SK-N-SH (cell line): Measurements from ENCODE around the gene FMC1. TPM values are rescaled to one million over a fixed set of nuclear protein-coding genes. Genes with fewer than 3 reads are reported as not detected.

Experiments used
- CTCF ChIA-PET: fragments of 300-600, 350-600 bp; formaldehyde crosslinking; extraction: SDS; loops from one replicate; lab custom pipeline; 2021; lab: Yijun Ruan, JAX
- POLR2A ChIA-PET: fragments of 350-600 bp; sonication (Branson Sonifier 250); formaldehyde crosslinking; extraction: SDS; loops from one replicate; lab custom pipeline; 2020; ENCODE audit warnings: antibody characterized with exemption, inconsistent platforms; lab: Yijun Ruan, JAX
- DNase-seq: peaks from one replicate; pipeline ENCODE4 v3.0.0; 2012
- H2AFZ ChIP-seq: fragments of 200-600 bp; sonication (generic); 2 replicates; pipeline ENCODE4 v1.8.1; 2016; ENCODE audit warnings: antibody characterized with exemption, mild to moderate bottlenecking, low read depth
- H3F3A ChIP-seq: fragments of 200-600 bp; sonication (generic); replicated peaks from 2 replicates; pipeline ENCODE3; 2016; ENCODE audit warnings: antibody characterized with exemption, mild to moderate bottlenecking; ENCODE audit not compliant: insufficient read depth
- H3K27ac ChIP-seq, 2 experiments: fragments of 200-500 bp in 1 of 2; fragments of 200-600 bp in 1 of 2; sonication (Bioruptor generic) in 1 of 2; sonication (generic), shearing (Covaris generic) in 1 of 2; 2 replicates each; pipeline versions ENCODE4 v1.5.1 to v1.6.1; 2014 to 2016; ENCODE audit warnings: low read depth in 2 of 2, inconsistent platforms in 1 of 2, low read length in 1 of 2, mild to moderate bottlenecking in 1 of 2, mixed read lengths in 1 of 2
- H3K27me3 ChIP-seq: fragments of 200-600 bp; sonication (generic), shearing (Covaris generic); 2 replicates; pipeline ENCODE4 v1.6.1; 2016; ENCODE audit warnings: mixed run types; ENCODE audit not compliant: insufficient read depth
- H3K36me3 ChIP-seq, 2 experiments: fragments of 200-500 bp in 1 of 2; fragments of 200-600 bp in 1 of 2; sonication (Bioruptor generic) in 1 of 2; sonication (generic) in 1 of 2; replicated peaks in 1 of 2; 2 replicates each; pipeline versions ENCODE3 to v1.5.1; 2014 to 2016; ENCODE audit warnings: low read length in 1 of 2, mild to moderate bottlenecking in 1 of 2; ENCODE audit not compliant: insufficient read depth in 2 of 2, control insufficient read depth in 1 of 2
- H3K4me1 ChIP-seq, 2 experiments: fragments of 200-500 bp in 1 of 2; fragments of 200-600 bp in 1 of 2; sonication (Bioruptor generic) in 1 of 2; sonication (generic), shearing (Covaris generic) in 1 of 2; 2 replicates each; pipeline versions ENCODE4 v1.5.1 to v1.6.1; 2014 to 2016; ENCODE audit warnings: low read depth in 1 of 2, low read length in 1 of 2, mixed run types in 1 of 2; ENCODE audit not compliant: insufficient read depth in 2 of 2, control insufficient read depth in 1 of 2
- H3K4me2 ChIP-seq: fragments of 200-600 bp; sonication (generic), shearing (Covaris generic); 2 replicates; pipeline ENCODE4 v1.6.1; 2017; ENCODE audit warnings: mixed run types
- H3K4me3 ChIP-seq, 2 experiments: fragments of 200-500 bp in 1 of 2; fragments of 200-600 bp in 1 of 2; sonication (Bioruptor generic) in 1 of 2; sonication (generic), shearing (Covaris generic) in 1 of 2; 2 replicates each; pipeline versions ENCODE4 v1.5.1 to v1.8.1; 2014 to 2016; ENCODE audit warnings: low read depth in 2 of 2, inconsistent platforms in 1 of 2, low read length in 1 of 2, mild to moderate bottlenecking in 1 of 2, mixed read lengths in 1 of 2, moderate library complexity in 1 of 2
- H3K79me2 ChIP-seq: fragments of 200-600 bp; sonication (generic); 2 replicates; pipeline ENCODE4 v1.8.1; 2017; ENCODE audit warnings: mild to moderate bottlenecking; ENCODE audit not compliant: insufficient read depth
- H3K9ac ChIP-seq: fragments of 200-600 bp; sonication (generic); 2 replicates; pipeline ENCODE4 v1.6.1; 2017; ENCODE audit warnings: mixed run types
- H3K9me2 ChIP-seq: fragments of 200-600 bp; sonication (generic); 2 replicates; pipeline ENCODE4 v1.6.1; 2017; ENCODE audit warnings: mixed run types
- H3K9me3 ChIP-seq: fragments of 200-600 bp; sonication (generic); 2 replicates; pipeline ENCODE4 v1.6.1; 2017; ENCODE audit warnings: mixed run types, mild to moderate bottlenecking, moderate library complexity
- H4K20me1 ChIP-seq: fragments of 200-600 bp; sonication (generic); 2 replicates; pipeline ENCODE4 v1.6.1; 2017; ENCODE audit warnings: mild to moderate bottlenecking, mixed run types; ENCODE audit not compliant: insufficient read depth
- EZH2phosphoT487 ChIP-seq: fragments of 200-600 bp; sonication (generic); IDR thresholded peaks from 2 replicates; pipeline ENCODE4 v1.6.1; 2017; ENCODE audit warnings: low read depth, mixed run types, mild to moderate bottlenecking, antibody characterized with exemption, moderate library complexity, borderline replicate concordance
- GABPA ChIP-seq: IDR thresholded peaks from 2 replicates; pipeline ENCODE4 v1.4.0; 2012; ENCODE audit warnings: low read depth, mild to moderate bottlenecking
- MEF2A ChIP-seq: IDR thresholded peaks from 2 replicates; pipeline ENCODE4 v1.4.0; 2012; ENCODE audit warnings: low read depth, borderline replicate concordance
- NFIC ChIP-seq: IDR thresholded peaks from 2 replicates; pipeline ENCODE4 v1.4.0; 2012; ENCODE audit warnings: borderline replicate concordance
- POLR2AphosphoS5 ChIP-seq: IDR thresholded peaks from 2 replicates; pipeline ENCODE4 v1.6.1; 2012; ENCODE audit warnings: low read depth, low read length
- RCOR1 ChIP-seq: fragments of 150-350 bp; IDR thresholded peaks from 2 replicates; pipeline ENCODE4 v1.6.1; 2017; ENCODE audit warnings: antibody characterized with exemption, low read length
- TCF12 ChIP-seq: IDR thresholded peaks from 2 replicates; pipeline ENCODE4 v1.4.0; 2012
- TEAD4 ChIP-seq: IDR thresholded peaks from 2 replicates; pipeline ENCODE4 v1.4.0; 2012; ENCODE audit warnings: mild to moderate bottlenecking, borderline replicate concordance; ENCODE audit not compliant: insufficient read depth
- WGBS: methylation state at CpG from one replicate; pipeline ENCODE4 v1.1.6; 2017; ENCODE audit warnings: low lambda C conversion rate; 5-methylcytosine and 5-hydroxymethylcytosine counted together
- polyA plus RNA-seq, 3 experiments: library from polyadenylated mRNA; depleted of rRNA; stranded (reverse); fragments of >200 nt; gene quantifications; 2 replicates each; pipeline ENCODE4 v1.2.3, GENCODE V29; 2012
- TF ChIP-seq, protein P1 (sequence below): IDR thresholded peaks from 2 replicates; pipeline ENCODE4 v1.6.1; 2012; ENCODE audit warnings: mild to moderate bottlenecking, low read depth, low read length, moderate library complexity

The FMC1 gene
- polyA plus RNA-seq, 1 of the 3 experiments (the other 2 are of a cell fraction) = 59.9 TPM

DNA sequence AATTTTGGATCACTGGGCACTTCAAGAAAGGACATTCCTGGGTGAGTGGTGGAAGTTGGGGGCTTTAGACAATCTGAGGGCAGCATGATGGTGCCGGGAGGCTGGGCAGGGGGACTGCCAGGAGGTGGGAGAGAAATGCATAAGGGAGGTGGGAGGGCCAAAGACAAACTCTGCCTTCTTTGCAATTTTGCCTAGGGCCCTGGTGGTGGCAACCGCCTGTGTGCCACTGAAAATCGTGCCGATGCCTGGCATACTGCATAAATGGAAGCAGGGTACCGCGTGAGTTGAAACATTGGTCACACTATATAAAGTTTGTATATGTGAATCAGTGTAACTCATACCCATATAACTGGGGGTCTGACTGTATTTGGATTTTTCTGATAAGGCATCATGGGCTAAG lies 21.8 kb downstream of the FMC1 start:
- TF ChIP-seq POLR2AphosphoS5 (no peak), NFIC (no peak)
- Histone ChIP-seq H3K36me3 (peaks cover 41 to 48% of the 10 kb centered on the region in 2 experiments), H3K9ac (no peak overlapping the region), H3K79me2 (peaks cover 86% of the 10 kb centered on the region), H3K4me3 (peak overlapping the region in 1 of 2 experiments; percentile 85; a peak in 1 of 4 replicates), H3K9me3 (no peaks in the 10 kb centered on the region), H3F3A (peaks cover 28% of the 10 kb centered on the region), H3K4me2 (peak overlapping the region; percentile 85), H3K4me1 (peaks cover 10 to 24% of the 10 kb centered on the region in 2 experiments; a peak in 3 of 4 replicates), H3K9me2 (no peaks in the 10 kb centered on the region), H3K27ac (no peak overlapping the region; a peak in 1 of 4 replicates), H3K27me3 (no peaks in the 10 kb centered on the region), H2AFZ (no peak overlapping the region), H4K20me1 (peaks cover 66% of the 10 kb centered on the region)
- DNase-seq = no peak
- CTCF ChIA-PET = interaction anchor here (1.2 kb wide), 1 partner anchor 10 kb away, joined by 5 read pairs; no protein-coding TSS in a partner anchor
- 83% methylated on average over 6 of the region's 6 CpGs for WGBS
- POLR2A ChIA-PET = no interaction called here

DNA sequence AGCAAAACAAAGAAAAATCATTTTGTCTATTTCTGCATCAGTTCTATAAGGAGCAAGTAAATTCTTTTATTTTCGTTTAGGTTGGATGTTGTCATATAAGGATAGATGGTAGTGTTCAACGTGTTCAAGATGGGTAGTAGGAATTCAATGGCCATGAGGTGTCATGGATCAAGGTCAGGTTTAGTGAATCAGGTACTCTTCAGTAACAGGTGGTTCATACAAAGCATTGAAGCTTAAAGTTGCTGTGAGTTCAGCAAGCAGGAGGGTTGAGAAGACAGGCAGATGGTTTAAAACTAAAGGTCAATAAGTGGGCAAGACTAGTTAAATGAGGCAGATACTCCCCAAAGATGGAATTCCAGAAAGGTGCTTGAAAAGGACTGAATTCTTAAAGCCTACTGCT lies 24.2 kb downstream of the FMC1 start:
- Histone ChIP-seq H3K9me3 (no peaks in the 10 kb centered on the region), H3F3A (peaks cover 12% of the 10 kb centered on the region), H3K4me3 (no peak overlapping the region), H3K36me3 (peaks cover 47 to 60% of the 10 kb centered on the region in 2 experiments), H3K27me3 (no peaks in the 10 kb centered on the region), H2AFZ (no peak overlapping the region), H4K20me1 (peaks cover 90% of the 10 kb centered on the region), H3K9me2 (no peaks in the 10 kb centered on the region), H3K27ac (no peak overlapping the region; a peak in 1 of 4 replicates), H3K4me1 (peaks cover 17 to 24% of the 10 kb centered on the region in 2 experiments; a peak in 3 of 4 replicates), H3K79me2 (peaks cover 100% of the 10 kb centered on the region), H3K4me2 (no peak overlapping the region), H3K9ac (no peak overlapping the region)
- POLR2A ChIA-PET = no interaction called here
- whole genome bisulfite sequencing = 92% methylated on average over 2 of the region's 2 CpGs
- TF ChIP-seq GABPA (no peak), EZH2phosphoT487 (no peak), RCOR1 (no peak), TEAD4 (no peak), MEF2A (no peak), TCF12 (no peak)
- TF ChIP-seq, protein P1, sequence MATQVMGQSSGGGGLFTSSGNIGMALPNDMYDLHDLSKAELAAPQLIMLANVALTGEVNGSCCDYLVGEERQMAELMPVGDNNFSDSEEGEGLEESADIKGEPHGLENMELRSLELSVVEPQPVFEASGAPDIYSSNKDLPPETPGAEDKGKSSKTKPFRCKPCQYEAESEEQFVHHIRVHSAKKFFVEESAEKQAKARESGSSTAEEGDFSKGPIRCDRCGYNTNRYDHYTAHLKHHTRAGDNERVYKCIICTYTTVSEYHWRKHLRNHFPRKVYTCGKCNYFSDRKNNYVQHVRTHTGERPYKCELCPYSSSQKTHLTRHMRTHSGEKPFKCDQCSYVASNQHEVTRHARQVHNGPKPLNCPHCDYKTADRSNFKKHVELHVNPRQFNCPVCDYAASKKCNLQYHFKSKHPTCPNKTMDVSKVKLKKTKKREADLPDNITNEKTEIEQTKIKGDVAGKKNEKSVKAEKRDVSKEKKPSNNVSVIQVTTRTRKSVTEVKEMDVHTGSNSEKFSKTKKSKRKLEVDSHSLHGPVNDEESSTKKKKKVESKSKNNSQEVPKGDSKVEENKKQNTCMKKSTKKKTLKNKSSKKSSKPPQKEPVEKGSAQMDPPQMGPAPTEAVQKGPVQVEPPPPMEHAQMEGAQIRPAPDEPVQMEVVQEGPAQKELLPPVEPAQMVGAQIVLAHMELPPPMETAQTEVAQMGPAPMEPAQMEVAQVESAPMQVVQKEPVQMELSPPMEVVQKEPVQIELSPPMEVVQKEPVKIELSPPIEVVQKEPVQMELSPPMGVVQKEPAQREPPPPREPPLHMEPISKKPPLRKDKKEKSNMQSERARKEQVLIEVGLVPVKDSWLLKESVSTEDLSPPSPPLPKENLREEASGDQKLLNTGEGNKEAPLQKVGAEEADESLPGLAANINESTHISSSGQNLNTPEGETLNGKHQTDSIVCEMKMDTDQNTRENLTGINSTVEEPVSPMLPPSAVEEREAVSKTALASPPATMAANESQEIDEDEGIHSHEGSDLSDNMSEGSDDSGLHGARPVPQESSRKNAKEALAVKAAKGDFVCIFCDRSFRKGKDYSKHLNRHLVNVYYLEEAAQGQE = no peak
- CTCF ChIA-PET = interaction anchor here (0.9 kb wide), 1 partner anchor 26 kb away, joined by 3 read pairs; no protein-coding TSS in a partner anchor
- DNase-seq = no peak
